Neural progenitor cell (in vitro differentiated cells): ENCODE data around the gene OR6V1. TPM values are rescaled to one million over a fixed set of nuclear protein-coding genes. Genes with fewer than 3 reads are reported as not detected.
A peak's percentile ranks its signal among the peaks of the same experiment; 100 is the strongest.

ENCODE experiments used
- DNase-seq: peaks from one replicate; pipeline ENCODE4 v3.0.0-alpha.2; 2016; ENCODE audit warnings: low spot score
- H2AFZ ChIP-seq: fragments of 200-600 bp; sonication (generic); replicated peaks from 2 replicates; pipeline ENCODE4 v1.6.1; 2016; ENCODE audit warnings: antibody characterized with exemption
- H3F3A ChIP-seq: fragments of 200-600 bp; sonication (generic); 2 replicates; pipeline ENCODE4 v1.6.1; 2016; ENCODE audit warnings: antibody characterized with exemption, low read depth
- H3K27ac ChIP-seq: fragments of 200-600 bp; sonication (generic); 2 replicates; pipeline ENCODE4 v1.5.1; 2016; ENCODE audit warnings: mild to moderate bottlenecking
- H3K27me3 ChIP-seq: fragments of 200-600 bp; sonication (generic); 2 replicates; pipeline ENCODE4 v1.6.1; 2016; ENCODE audit warnings: mild to moderate bottlenecking, moderate library complexity
- H3K36me3 ChIP-seq: fragments of 200-600 bp; sonication (generic); 2 replicates; pipeline ENCODE4 v1.5.1; 2016
- H3K4me1 ChIP-seq: fragments of 200-600 bp; sonication (generic); 2 replicates; pipeline ENCODE4 v1.6.1; 2016; ENCODE audit warnings: mixed run types
- H3K4me2 ChIP-seq: fragments of 200-600 bp; sonication (generic); 2 replicates; pipeline ENCODE4 v1.6.1; 2016
- H3K4me3 ChIP-seq: fragments of 200-600 bp; sonication (generic); 2 replicates; pipeline ENCODE4 v1.5.1; 2016
- H3K79me2 ChIP-seq: fragments of 200-600 bp; sonication (generic); 2 replicates; pipeline ENCODE4 v1.6.1; 2016; ENCODE audit warnings: low read depth
- H3K9ac ChIP-seq: fragments of 200-600 bp; sonication (generic); 2 replicates; pipeline ENCODE4 v1.6.1; 2016
- H3K9me3 ChIP-seq: fragments of 200-600 bp; sonication (generic); 2 replicates; pipeline ENCODE4 v1.5.1; 2016; ENCODE audit warnings: low read depth
- H4K20me1 ChIP-seq: fragments of 200-600 bp; sonication (generic); 2 replicates; pipeline ENCODE4 v1.6.1; 2016; ENCODE audit warnings: low read depth
- H3K27ac Mint-ChIP-seq: 3 replicates; pipeline ENCODE4 v1.8.0; 2021; ENCODE audit warnings: mixed read lengths
- H3K27me3 Mint-ChIP-seq: 2 replicates; pipeline ENCODE4 v1.8.0; 2022; ENCODE audit warnings: low read depth, mild to moderate bottlenecking, inconsistent platforms, moderate library complexity, mixed read lengths; ENCODE audit not compliant: insufficient read depth
- H3K36me3 Mint-ChIP-seq: 3 replicates; pipeline ENCODE4 v1.8.0; 2021; ENCODE audit warnings: mixed read lengths
- H3K4me1 Mint-ChIP-seq: 3 replicates; pipeline ENCODE4 v1.8.0; 2021; ENCODE audit warnings: mixed read lengths
- H3K4me3 Mint-ChIP-seq: 3 replicates; pipeline ENCODE4 v1.8.0; 2021; ENCODE audit warnings: mild to moderate bottlenecking, moderate library complexity, mixed read lengths
- H3K9me3 Mint-ChIP-seq: 3 replicates; pipeline ENCODE4 v1.8.0; 2020; ENCODE audit warnings: mixed read lengths
- CTCF ChIP-seq: fragments of 200-600 bp; sonication (generic); IDR thresholded peaks from 2 replicates; pipeline ENCODE4 v1.5.1; 2017; ENCODE audit warnings: antibody characterized with exemption, mild to moderate bottlenecking
- EZH2 ChIP-seq: fragments of 200-600 bp; sonication (generic); IDR thresholded peaks from 2 replicates; pipeline ENCODE4 v1.6.1; 2017; ENCODE audit warnings: antibody characterized with exemption, mild to moderate bottlenecking, moderate library complexity
- EZH2phosphoT487 ChIP-seq: fragments of 200-600 bp; sonication (generic); IDR thresholded peaks from 2 replicates; pipeline ENCODE4 v1.6.1; 2017; ENCODE audit warnings: antibody characterized with exemption
- total RNA-seq: library from RNA; depleted of rRNA; stranded (reverse); fragments of >200 nt; gene quantifications from 2 replicates; pipeline ENCODE4 v1.2.3, GENCODE V29; 2015; ENCODE audit warnings: low replicate concordance

Gene OR6V1
- total RNA-seq, 1 donor from 2014 or later = not detected

GRCh38 chr7:143049362-143049761 is 2.8 kb upstream of the OR6V1 start:
- no peak overlapping the region for H3K4me3 ChIP-seq
- H2AFZ ChIP-seq = no peak overlapping the region
- Mint-ChIP-seq H3K4me1 (peaks cover 10% of the 10 kb centered on the region), H3K27ac (no peak overlapping the region), H3K4me3 (no peak overlapping the region), H3K9me3 (peaks cover 2% of the 10 kb centered on the region), H3K27me3 (peaks cover 4% of the 10 kb centered on the region), H3K36me3 (no peaks in the 10 kb centered on the region)
- H4K20me1 ChIP-seq = no peaks in the 10 kb centered on the region
- no peak for TF ChIP-seq EZH2phosphoT487
- TF ChIP-seq CTCF = no peak
- no peak for TF ChIP-seq EZH2
- no peaks in the 10 kb centered on the region for H3F3A ChIP-seq
- H3K4me2 ChIP-seq = no peak overlapping the region
- H3K27me3 ChIP-seq = no peaks in the 10 kb centered on the region
- no peaks in the 10 kb centered on the region for H3K9me3 ChIP-seq
- H3K27ac ChIP-seq = no peak overlapping the region
- no peaks in the 10 kb centered on the region for H3K4me1 ChIP-seq
- no peak for DNase-seq
- H3K9ac ChIP-seq = no peak overlapping the region
- no peaks in the 10 kb centered on the region for H3K79me2 ChIP-seq
- no peaks in the 10 kb centered on the region for H3K36me3 ChIP-seq

- H3F3A ChIP-seq = no peaks in the 10 kb centered on the region
- Mint-ChIP-seq H3K36me3 (no peaks in the 10 kb centered on the region), H3K27me3 (peaks cover 4% of the 10 kb centered on the region), H3K4me1 (peaks cover 10% of the 10 kb centered on the region), H3K4me3 (no peak overlapping the region), H3K27ac (no peak overlapping the region), H3K9me3 (peaks cover 2% of the 10 kb centered on the region)
- TF ChIP-seq CTCF = no peak
- no peak for TF ChIP-seq EZH2
- no peak for TF ChIP-seq EZH2phosphoT487
- H3K27ac ChIP-seq = no peak overlapping the region
- H3K4me2 ChIP-seq = no peak overlapping the region
- DNase-seq = peak; percentile 27
- H3K9ac ChIP-seq = no peak overlapping the region
- no peak overlapping the region for H2AFZ ChIP-seq
- no peaks in the 10 kb centered on the region for H3K79me2 ChIP-seq
- H3K4me3 ChIP-seq = no peak overlapping the region
- H3K4me1 ChIP-seq = no peaks in the 10 kb centered on the region
- H3K36me3 ChIP-seq = no peaks in the 10 kb centered on the region
- H4K20me1 ChIP-seq = no peaks in the 10 kb centered on the region
- no peaks in the 10 kb centered on the region for H3K9me3 ChIP-seq
- no peaks in the 10 kb centered on the region for H3K27me3 ChIP-seq
These were observed 1.2 kb upstream of the OR6V1 start for GRCh38 chr7:143050931-143051330.

- H3K36me3 ChIP-seq = no peaks in the 10 kb centered on the region
- DNase-seq = no peak
- H2AFZ ChIP-seq = no peak overlapping the region
- peaks cover 10% of the 10 kb centered on the region for H3K4me1 Mint-ChIP-seq
- H3K79me2 ChIP-seq = no peaks in the 10 kb centered on the region
- H3K36me3 Mint-ChIP-seq = no peaks in the 10 kb centered on the region
- no peak overlapping the region for H3K4me3 Mint-ChIP-seq
- H3K4me2 ChIP-seq = no peak overlapping the region
- H3F3A ChIP-seq = no peaks in the 10 kb centered on the region
- peaks cover 4% of the 10 kb centered on the region for H3K27me3 Mint-ChIP-seq
- H3K9ac ChIP-seq = no peak overlapping the region
- H3K27ac ChIP-seq = no peak overlapping the region
- TF ChIP-seq EZH2 = no peak
- TF ChIP-seq CTCF = no peak
- TF ChIP-seq EZH2phosphoT487 = no peak
- H3K27me3 ChIP-seq = no peaks in the 10 kb centered on the region
- peaks cover 2% of the 10 kb centered on the region for H3K9me3 Mint-ChIP-seq
- H3K4me3 ChIP-seq = no peak overlapping the region
- H4K20me1 ChIP-seq = no peaks in the 10 kb centered on the region
- H3K27ac Mint-ChIP-seq = no peak overlapping the region
- no peaks in the 10 kb centered on the region for H3K9me3 ChIP-seq
- no peaks in the 10 kb centered on the region for H3K4me1 ChIP-seq
These were observed 2.5 kb downstream of the OR6V1 start for GRCh38 chr7:143054621-143055020.
